GM13977 (cell line): ENCODE results near the gene SHC1.
"Not testable (repeated sequence)": the region's sequence is repeated elsewhere in the genome, so short reads cannot be mapped to it uniquely, and the experiment has no call there.

ENCODE experiments used
- DNase-seq: peaks from one replicate; pipeline ENCODE4 v3.0.0; 2012; ENCODE audit warnings: low spot score
- in situ Hi-C: fragments of 300-500 bp; cut with MboI; formaldehyde crosslinking; loops from one replicate; pipeline ENCODE4 v1.12.0; 2022; ENCODE audit warnings: low sequenced_read_pairs, low pct_unique_long_range_greater_than_20kb, mixed read lengths, inconsistent platforms; ENCODE audit not compliant: unreplicated experiment
- TF ChIP-seq, protein P1 (sequence below): IDR thresholded peaks from 2 replicates; pipeline ENCODE4 v1.5.1; 2012; ENCODE audit warnings: mild to moderate bottlenecking, control low read depth; ENCODE audit not compliant: insufficient read depth; ENCODE audit errors: extremely low read depth, missing control alignments

The SHC1 gene

DNA sequence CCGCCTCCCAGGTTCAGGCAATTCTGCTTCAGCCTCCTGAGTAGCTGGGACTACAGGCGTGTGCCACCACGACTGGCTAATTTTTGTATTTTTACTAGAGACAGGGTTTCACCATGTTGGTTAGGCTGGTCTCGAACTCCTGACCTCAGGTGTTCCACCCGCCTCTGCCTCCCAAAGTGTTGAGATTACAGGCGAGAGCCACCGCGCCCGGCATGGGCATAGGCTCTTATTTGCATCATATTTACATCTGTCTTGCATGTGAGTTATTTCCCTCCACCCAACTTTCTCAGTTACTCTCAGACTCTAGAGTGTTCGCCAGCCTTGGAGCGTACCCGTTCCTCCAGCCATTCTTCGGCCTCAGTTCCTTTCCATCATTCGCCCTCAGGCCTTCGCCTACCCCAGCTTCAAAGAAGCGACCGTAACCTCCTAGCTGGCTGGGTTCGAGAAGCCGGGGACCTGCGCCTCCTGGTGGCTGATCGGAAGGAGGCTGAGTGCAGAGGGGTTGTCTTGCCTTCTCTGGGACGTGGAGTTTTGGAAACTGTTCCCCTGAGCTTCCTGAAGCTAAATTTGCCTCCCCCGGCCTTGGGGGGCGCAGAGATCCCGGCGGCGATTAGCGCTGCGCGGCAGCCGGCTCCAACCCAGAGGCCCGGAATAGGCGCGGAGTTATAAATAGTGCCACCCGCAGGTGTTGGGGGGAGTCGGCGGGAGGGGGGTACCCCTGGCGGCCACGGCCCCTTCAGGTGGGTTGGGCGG lies 28.4 kb upstream of the SHC1 start:
- TF ChIP-seq, protein P1, sequence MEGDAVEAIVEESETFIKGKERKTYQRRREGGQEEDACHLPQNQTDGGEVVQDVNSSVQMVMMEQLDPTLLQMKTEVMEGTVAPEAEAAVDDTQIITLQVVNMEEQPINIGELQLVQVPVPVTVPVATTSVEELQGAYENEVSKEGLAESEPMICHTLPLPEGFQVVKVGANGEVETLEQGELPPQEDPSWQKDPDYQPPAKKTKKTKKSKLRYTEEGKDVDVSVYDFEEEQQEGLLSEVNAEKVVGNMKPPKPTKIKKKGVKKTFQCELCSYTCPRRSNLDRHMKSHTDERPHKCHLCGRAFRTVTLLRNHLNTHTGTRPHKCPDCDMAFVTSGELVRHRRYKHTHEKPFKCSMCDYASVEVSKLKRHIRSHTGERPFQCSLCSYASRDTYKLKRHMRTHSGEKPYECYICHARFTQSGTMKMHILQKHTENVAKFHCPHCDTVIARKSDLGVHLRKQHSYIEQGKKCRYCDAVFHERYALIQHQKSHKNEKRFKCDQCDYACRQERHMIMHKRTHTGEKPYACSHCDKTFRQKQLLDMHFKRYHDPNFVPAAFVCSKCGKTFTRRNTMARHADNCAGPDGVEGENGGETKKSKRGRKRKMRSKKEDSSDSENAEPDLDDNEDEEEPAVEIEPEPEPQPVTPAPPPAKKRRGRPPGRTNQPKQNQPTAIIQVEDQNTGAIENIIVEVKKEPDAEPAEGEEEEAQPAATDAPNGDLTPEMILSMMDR: peak; percentile 82
- DNase-seq: peak; percentile 81
- in situ Hi-C loops: no loop called here

DNA sequence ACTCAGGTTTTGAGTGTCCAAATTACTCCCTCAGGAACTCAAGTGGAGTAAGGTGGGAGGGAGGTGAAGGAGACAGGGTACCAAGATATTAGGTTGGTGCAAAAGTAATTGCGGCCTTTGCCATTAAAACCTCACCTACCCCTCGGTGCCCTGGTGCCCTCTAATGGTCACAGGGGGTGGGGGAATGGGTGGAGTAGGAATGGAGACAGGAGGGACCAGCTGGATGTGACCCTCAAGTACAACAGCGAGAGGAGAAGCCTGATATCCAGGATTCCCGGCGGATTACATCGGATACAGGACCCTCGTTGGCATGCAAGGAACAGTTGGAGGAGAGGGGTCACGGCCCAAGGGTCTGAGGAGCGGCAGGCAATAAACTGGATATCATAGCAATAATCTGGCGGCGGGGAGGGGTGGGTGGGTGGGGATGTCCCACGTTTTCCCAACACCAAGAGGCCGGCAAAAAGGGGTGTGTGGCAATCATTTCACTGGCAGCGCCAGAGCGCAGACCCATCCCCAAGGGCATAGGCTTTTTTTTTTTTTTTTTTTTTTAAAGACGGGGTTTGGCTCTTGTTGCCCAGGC lies 27.7 kb upstream of the SHC1 start:
- no peak for DNase-seq
- TF ChIP-seq, protein P1: peak; percentile 31
- in situ Hi-C loops: no loop called here

DNA sequence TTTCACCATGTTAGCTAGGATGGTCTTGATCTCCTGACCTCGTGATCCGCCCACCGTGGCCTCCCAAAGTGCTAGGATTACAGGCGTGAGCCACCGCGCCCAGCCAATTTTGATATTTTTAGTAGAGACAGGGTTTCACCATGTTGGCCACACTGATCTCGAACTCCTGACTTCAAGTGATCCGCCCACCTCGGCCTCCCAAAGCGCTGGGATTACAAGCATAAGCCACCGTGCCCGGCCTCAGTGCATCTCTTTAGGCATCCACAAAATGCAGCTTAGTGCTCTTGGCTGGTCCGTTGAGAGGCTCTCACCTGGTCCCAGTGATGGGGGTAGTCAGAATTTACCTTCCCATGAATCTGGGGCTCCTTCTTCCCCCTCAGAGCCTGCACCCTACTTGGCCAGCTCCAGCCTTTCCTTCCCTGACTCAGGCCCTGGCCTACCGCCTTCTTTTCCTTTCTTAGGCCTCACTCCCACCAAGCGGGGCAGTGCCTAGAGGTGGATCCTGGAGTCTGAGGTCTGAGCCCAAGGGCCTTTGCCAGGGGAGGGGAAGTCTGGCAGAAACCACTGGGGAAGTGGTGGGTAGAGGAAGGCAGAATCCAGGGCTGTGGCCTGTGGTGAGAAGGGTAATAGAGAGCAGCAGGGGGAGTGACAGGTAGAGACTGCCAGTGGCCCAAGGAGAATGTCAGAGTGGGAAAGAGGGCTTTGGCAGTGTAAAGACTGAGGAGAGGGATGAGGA lies 26.6 kb upstream of the SHC1 start:
- TF ChIP-seq, protein P1: no peak
- in situ Hi-C loops: no loop called here
- no peak for DNase-seq

DNA sequence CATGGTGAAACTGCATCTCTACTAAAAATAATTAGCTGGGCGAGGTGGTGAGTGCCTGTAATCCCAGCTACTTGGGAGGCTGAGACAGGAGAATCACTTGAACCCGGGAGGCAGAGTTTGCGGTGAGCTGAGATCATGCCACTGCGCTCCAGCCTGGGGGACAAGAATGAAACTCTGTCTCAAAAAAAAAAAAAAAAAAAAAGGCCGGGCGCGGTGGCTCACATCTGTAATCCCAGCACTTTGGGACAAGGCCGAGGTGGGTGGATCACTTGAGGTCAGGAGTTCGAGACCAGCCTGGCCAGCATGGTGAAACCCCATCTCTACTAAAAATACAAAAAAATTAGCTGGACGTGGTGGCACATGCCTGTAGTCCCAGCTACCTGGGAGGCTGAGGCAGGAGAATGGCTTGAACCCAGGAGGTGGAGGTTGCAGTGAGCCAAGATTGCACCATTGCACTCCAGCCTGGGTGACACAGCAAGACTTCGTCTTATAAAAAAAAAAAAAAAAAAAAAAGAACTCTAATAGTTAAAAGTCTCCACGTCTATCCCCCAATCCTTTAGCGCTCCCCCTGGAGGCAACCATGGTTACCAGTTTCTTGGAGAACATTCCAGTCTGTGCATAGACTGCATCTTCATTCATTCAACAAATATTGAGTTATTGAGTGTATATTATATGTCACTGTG lies 24.9 kb upstream of the SHC1 start:
- in situ Hi-C loops, DNase-seq: not testable (repeated sequence)
- TF ChIP-seq, protein P1: peak; percentile 27

DNA sequence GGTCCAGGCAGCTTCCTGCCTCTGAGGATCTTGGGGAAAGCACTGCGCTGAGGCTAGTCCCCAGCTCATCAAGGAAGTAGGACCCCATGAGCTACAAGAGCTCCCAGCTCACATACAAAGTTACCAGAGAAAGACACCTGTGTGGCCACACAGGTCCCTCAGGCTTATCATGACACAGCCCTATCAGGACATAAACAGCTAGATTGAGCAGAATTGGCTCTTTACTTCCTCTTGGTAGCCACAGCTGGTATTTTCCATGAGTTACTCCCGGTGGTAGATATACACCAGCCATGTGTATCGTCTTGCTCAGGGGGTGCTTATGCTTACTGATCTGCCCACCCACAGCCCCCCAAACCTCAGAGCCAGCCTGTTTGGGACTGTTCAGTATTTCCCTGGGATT lies 24.0 kb upstream of the SHC1 start:
- in situ Hi-C loops: no loop called here
- TF ChIP-seq, protein P1: no peak
- DNase-seq: no peak

DNA sequence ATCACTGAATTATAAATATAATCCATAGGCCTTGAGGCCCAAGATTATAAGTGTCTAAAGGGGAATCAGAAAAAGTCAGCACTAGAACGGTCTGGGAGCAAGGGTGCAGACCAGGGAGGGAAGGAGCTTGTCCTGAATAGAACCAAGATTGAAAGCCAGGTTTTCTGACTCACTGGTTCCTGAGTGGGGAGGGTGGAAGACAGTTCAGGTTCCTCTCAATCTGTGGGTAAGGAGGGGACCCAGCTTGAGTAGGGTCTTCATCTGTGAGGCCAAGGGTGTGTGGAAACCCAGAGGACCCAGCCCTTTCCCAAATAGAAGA lies 23.7 kb upstream of the SHC1 start:
- in situ Hi-C loops: no loop called here
- TF ChIP-seq, protein P1: no peak
- no peak for DNase-seq
